ENCODE data around the gene FAM53C.
"Not testable (repeated sequence)": the region's sequence is repeated elsewhere in the genome, so short reads cannot be mapped to it uniquely, and the experiment has no call there.

The FAM53C gene

DNA sequence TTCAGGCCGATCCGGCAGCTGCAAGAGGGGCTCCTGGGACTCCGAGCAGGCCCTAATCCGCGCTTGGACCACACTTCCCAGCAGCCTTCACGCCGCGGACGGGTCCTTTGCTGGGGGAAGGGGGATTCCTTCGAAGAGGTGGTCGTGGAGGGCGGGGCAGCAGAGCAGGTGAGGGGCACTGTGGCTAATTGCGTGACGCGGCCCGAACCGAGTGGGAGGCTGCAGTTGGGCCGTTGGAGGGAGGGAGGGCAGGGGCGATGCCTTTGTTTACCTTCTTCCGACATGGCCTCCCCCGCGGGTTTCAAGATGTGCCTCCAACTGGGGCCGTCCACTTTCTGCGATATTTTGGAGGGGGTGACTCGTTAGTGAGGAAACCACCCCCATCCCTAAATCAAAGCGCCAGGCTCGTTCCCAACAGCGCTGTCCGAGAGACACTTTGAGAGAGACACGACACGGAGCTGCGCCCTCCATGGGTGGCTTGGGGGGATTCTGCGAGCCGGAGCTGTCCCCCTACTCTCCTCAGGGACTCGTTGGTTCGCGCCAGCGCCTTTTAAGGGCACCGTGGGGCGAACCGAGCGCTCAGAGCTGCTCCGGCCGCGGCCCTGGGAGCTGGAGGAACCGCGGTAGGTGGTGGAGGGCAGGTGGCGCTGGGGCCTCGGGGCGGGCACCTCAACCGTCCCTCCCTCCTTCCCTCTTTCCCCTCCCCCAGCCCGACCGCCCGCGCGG lies at the start of gene FAM53C:
FAM53C (plus strand) TSS at position 582 of the 726 bp plus-strand sequence. CDS start 3,070 bp downstream, outside the sequence.
- DNase-seq (ENCODE audit: low read depth), result peak; percentile 88

- no peak for DNase-seq (ENCODE audit: low read depth)
Observed at GRCh38 chr5:138289296-138289695, 48.8 kb upstream of the FAM53C start.

GRCh38 chr5:138303372-138303771 lies 34.7 kb upstream of the FAM53C start:
- DNase-seq (ENCODE audit: low read depth), result no peak

DNA sequence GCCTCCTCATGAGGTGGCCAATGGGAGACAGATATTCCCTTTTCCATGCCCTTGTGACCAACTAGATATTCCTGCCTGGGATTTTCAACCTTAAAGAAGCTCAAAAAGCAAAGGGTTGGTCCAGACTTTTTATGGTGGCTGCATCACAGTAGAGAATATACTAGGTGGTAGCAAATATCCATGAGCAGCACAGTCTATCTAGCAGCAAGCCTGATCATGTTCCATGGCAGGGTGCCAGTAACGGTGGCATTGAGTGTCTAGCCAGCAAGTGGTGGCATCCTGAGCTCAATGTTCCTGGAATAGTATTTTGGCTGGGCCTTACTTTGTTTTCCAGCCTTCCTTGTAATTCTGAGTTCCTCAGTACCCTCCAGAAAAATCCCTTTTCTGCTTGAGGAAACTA lies 32.3 kb upstream of the FAM53C start:
- DNase-seq (ENCODE audit: low read depth), result no peak

- DNase-seq (ENCODE audit: low read depth), result no peak
Observed at GRCh38 chr5:138315751-138316278, 22.3 kb upstream of the FAM53C start.

GRCh38 chr5:138316355-138316754 lies 21.7 kb upstream of the FAM53C start:
- DNase-seq (ENCODE audit: low read depth), result no peak

GRCh38 chr5:138318211-138318610 lies 19.9 kb upstream of the FAM53C start:
- DNase-seq (ENCODE audit: low read depth), result not testable (repeated sequence)

DNA sequence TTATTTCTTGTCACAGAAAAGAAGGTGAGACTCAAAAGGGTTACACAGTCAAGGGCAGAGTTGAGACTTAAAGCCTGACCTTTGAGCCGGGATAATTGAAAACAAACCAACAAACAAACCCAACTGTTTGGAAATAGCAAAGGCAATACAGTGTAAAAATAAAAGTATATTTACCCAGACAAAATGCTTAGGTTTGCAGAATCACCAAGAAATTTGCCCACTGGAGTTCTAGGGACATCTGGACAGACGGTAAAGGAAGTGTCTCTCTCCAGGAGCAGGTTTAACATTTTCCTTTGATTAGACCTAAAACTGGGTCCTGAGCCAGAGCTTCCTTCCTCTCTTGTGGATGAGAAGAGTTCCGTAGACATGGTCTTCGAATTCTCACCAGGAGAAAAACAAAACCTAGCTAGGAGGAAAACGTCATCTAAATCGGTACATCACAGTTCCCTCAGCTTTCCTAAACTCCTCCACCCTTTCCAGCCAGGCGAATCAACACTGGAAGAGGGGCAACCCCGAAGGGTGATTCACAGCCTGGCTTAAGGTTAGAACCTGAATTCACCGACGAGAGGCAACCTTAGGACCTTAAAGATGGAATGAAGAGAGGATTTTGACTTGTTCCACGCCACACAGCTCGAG lies 7.1 kb upstream of the FAM53C start:
- no peak for DNase-seq (ENCODE audit: low read depth)

GRCh38 chr5:138331449-138332368 lies 6.4 kb upstream of the FAM53C start, which contains the start of gene CDC25C:
Gene CDC25C, minus strand, starts transcription at chr5:138331804. Its CDS starts 624 bp downstream, at chr5:138331180.
- DNase-seq (ENCODE audit: low read depth), result peak; percentile 93

DNA sequence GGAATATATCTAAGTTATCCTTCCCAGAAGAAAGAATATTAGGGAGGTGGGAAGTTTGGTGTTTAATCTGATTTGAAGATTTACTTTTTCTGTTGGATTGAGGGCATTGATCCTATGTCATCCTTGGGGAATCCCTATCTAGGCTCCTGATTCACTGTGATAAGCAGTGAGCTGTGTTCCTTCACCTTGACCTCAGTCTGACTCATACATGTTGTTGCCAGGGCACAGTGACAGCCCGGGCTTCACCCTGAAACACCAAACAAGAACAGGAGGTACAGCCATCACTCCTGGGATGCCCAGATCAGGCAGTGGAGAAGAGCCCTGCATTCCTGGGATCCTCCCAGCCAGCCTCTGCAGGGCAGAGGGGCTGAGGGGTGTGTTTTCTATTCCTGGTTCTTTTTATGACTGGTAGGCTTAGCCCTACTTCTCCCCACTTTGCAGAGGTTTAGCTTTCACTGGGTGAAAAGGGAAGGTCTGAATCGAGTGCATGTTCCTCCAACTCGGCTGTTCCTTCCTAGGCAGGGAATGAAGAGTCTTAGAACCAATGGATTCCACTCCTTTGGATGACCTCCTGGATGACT lies 3.1 kb upstream of the FAM53C start:
- DNase-seq (ENCODE audit: low read depth), result no peak

DNA sequence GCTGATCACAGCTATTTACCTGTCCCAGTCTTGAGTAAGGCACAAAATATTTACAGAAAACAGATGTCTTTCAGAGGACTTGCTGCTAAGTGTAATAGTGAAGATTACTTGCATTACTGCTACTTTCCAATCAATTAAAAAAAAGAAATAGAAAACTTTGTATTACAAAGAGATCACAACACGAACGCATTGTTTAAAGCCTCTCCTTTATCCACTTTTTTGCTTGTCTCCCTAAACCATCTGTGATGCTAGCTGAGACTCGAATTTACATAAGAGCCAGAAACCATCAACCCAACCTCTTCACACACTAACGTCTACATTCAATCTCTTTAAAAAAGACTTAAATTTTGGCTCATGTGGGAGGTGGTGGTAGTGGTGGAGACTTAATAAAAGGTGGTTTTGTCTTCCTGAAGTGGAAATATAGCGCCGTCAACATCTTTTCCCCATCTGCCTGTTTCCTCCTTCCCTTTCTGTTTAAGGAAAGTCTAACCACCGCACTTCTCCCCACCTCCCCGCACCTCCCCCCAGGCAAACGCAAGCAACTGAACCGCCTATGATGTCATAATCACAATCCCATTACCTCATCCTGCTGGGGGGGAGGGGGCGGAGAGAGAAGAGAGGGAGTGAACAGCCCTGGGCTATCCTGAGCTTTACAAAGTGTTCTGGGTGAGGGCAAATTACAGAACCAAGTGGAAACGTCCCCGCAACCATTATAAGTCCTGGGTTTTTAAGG lies 948 bp upstream of the FAM53C start:
- no peak for DNase-seq (ENCODE audit: low read depth)

DNA sequence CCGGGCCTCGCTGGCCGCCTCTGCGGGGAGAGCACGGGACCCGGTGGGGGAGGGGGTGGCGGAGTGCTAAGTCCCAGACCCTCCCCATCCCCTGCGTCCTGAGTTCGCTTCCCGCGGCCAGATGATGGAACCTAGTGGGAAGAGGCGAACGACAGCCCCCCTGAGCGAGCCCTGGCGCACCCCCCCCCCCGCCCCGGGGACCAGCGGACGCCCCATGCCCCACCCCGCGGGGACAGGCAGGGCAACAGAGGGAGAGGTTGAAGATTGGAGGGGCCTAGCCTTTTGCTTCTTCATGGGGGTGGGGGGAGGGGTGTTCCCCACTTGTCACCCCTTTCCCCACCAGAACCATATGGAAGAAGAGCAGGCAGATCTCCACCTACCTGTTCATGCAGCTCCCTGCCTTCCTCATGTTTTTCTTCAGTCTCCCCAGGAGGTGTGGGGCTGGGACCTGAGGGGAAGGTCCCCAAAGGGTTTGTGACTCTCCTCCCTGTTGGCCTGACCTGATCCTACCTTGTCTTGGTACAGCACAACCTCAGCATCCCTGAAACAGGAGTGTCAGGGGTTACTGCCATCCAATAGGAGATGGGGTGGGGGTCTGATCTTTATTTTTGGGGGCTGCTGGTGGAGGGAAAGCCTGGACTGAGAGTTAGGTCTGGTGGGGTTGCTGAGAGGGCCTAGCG lies 485 bp downstream of the FAM53C start:
- DNase-seq (ENCODE audit: low read depth), result no peak

- DNase-seq (ENCODE audit: low read depth), result no peak
Observed at GRCh38 chr5:138339091-138339456, 1.0 kb downstream of the FAM53C start.

DNA sequence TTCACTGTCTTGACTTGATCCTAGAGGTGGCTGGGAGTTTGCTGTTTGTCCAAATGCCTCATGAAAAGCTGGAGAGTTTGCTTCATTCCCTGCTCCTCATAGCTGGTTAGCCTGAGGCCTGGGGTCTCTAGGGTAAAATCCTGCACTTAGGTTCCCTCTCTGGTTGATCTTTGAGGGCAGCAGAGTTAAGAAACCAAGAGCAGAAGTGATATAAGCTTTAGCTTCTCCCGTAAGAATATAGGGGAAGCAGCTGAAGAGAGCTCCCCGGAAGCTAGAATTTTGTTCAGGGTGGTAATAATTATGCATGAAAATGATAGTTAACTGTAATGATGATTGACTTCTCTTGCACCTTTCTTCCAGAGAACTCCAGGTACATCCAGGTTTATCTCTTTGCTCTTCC lies 1.4 kb downstream of the FAM53C start:
- DNase-seq (ENCODE audit: low read depth), result no peak

DNA sequence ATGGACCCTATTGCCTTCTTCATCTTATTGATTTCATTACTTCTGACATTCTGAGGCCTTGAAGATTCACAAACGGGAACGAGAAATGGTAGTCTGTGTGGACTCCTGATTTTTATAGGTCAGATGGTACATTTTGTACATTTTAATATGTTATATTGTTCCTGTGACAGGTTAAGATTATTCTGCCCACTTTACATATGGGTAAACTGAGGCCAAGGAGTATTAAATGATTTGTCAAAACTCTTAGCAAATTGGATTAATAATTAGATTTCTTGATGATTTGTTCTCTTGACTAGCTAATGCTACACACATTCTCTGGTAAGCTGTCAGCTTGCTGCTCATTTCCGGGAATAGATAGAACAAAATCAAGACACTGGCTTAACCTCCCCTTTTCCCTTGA lies 1.9 kb downstream of the FAM53C start:
- no peak for DNase-seq (ENCODE audit: low read depth)

DNA sequence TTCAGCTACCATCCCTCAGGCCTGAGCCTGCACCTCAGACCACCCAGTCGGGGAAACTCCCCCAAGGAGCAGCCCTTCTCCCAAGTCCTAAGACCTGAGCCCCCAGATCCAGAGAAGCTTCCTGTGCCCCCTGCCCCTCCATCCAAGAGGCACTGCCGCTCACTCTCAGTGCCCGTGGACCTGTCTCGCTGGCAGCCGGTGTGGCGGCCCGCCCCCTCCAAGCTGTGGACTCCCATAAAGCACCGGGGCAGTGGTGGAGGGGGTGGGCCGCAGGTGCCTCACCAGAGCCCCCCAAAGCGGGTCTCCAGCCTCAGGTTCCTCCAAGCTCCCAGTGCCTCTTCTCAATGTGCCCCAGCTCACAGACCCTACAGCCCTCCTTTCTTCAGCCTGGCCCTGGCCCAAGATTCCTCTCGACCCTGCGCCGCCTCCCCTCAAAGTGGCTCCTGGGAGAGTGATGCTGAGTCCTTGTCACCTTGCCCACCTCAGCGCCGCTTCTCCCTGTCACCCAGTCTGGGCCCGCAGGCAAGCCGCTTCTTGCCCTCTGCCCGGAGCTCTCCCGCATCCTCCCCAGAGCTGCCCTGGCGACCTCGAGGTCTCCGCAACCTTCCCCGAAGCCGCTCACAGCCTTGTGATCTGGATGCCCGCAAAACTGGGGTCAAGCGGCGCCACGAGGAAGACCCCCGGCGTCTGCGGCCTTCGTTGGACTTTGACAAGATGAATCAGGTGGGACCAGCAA lies 7.0 kb downstream of the FAM53C start:
- DNase-seq (ENCODE audit: low read depth), result no peak

DNA sequence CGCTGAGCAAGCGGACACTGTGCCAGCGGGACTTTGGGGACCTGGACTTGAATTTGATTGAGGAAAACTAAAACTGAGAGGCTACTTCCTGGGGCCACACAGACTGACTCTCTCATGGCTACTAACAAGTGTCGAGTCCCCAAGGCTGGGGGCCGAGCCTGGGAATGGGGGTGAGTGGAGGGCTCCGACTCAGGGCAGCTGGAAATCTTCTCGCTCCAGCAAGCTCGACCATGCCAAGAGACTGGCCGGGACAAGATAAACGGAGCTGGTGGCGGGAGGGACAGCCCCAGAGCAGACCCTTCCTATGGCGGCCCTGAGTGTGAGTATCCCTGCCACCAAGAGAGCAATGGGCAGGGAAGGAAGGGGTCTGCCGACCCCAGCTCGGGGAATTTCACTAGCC lies 8.8 kb downstream of the FAM53C start:
- DNase-seq (ENCODE audit: low read depth), result no peak

- DNase-seq (ENCODE audit: low read depth), result no peak
Observed at GRCh38 chr5:138349852-138350562, 11.9 kb downstream of the FAM53C start.

DNA sequence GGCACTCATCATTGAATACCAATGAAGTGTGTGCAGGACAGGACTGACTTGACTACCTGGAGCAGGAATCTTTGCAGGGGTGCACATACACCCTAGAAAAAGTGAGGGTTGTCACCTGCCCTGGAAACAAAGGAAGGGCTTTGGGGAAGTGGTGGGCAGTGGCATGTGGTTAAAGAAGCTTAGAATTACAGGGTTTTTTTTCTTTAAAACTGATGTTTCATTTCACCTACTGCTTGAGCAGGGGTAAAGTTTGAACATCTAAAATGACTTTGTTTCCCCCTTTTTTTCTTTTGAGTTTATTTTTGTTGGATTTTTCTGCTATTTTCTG lies 12.5 kb downstream of the FAM53C start:
- DNase-seq (ENCODE audit: low read depth), result no peak

DNA sequence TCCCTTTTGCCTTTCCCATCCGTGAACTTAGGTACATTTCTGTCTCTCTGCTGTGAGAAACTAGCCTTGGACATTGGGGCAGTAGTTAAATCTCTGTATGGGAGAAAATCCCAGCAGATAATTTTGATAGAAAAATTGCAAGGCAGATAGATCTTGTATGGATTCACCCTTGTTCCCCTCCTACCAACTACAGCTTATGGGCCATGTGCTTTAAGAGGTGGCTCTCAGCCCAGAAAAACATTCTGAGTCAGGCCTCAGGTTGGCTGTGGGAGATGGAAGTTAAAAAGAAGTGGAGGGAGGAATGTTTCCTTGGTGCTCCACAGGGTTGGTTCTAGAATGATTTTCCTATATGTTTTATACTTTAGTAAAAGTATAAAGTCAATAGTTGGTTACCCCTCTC lies 13.0 kb downstream of the FAM53C start:
- DNase-seq (ENCODE audit: low read depth), result no peak
